Measurements from ENCODE around the gene TMIGD3. TPM values are rescaled to one million over a fixed set of nuclear protein-coding genes. Genes with fewer than 3 reads are reported as not detected.

The TMIGD3 gene
- total RNA-seq, 1 experiment from 2014 or later, result 0.88 TPM

- peaks cover 23% of the 10 kb centered on the region for H3K4me1 ChIP-seq
- TF ChIP-seq, protein P1, sequence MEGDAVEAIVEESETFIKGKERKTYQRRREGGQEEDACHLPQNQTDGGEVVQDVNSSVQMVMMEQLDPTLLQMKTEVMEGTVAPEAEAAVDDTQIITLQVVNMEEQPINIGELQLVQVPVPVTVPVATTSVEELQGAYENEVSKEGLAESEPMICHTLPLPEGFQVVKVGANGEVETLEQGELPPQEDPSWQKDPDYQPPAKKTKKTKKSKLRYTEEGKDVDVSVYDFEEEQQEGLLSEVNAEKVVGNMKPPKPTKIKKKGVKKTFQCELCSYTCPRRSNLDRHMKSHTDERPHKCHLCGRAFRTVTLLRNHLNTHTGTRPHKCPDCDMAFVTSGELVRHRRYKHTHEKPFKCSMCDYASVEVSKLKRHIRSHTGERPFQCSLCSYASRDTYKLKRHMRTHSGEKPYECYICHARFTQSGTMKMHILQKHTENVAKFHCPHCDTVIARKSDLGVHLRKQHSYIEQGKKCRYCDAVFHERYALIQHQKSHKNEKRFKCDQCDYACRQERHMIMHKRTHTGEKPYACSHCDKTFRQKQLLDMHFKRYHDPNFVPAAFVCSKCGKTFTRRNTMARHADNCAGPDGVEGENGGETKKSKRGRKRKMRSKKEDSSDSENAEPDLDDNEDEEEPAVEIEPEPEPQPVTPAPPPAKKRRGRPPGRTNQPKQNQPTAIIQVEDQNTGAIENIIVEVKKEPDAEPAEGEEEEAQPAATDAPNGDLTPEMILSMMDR (IDR thresholded peaks at IDR 0.05; ENCODE audit: insufficient read depth in 1 of 2, low read depth in 1 of 2, low read length in 1 of 2, severe bottlenecking in 1 of 2, unreplicated experiment in 1 of 2), result no peak
- DNase-seq, result no peak
- H3K36me3 Mint-ChIP-seq (ENCODE audit: insufficient read depth, unreplicated experiment), result no peaks in the 10 kb centered on the region
- H3K36me3 ChIP-seq (ENCODE audit: control insufficient read depth, insufficient read depth, low read length), result no peaks in the 10 kb centered on the region
- H3K4me3 Mint-ChIP-seq (ENCODE audit: unreplicated experiment), result no peak overlapping the region
- BruUV-seq (replicated peaks), result no TSS peak
- peaks cover 17% of the 10 kb centered on the region for H3K4me1 Mint-ChIP-seq (ENCODE audit: low read depth, unreplicated experiment)
- POLR2A ChIA-PET, result no interaction called here
- H3K27ac Mint-ChIP-seq (ENCODE audit: unreplicated experiment), result no peak overlapping the region
- H3K9me3 Mint-ChIP-seq (ENCODE audit: unreplicated experiment), result no peaks in the 10 kb centered on the region
- H3K4me3 ChIP-seq (ENCODE audit: low read depth, low read length), result no peak overlapping the region
- no peaks in the 10 kb centered on the region for H3K9me3 ChIP-seq
- H3K27me3 Mint-ChIP-seq (ENCODE audit: insufficient read depth, unreplicated experiment), result no peaks in the 10 kb centered on the region
- intact Hi-C loops (cut with micrococcal nuclease; ENCODE audit: unreplicated experiment), result no loop called here
- CTCF ChIA-PET, result no interaction called here
- no peaks in the 10 kb centered on the region for H3K27me3 ChIP-seq (replicated peaks; ENCODE audit: control insufficient read depth, insufficient read depth, low read length)
Measured at GRCh38 chr1:111512931-111513330, 9.5 kb upstream of the TMIGD3 start.

- no peak overlapping the region for H3K27ac Mint-ChIP-seq (ENCODE audit: unreplicated experiment)
- Histone ChIP-seq H3K4me3 (ENCODE audit: low read depth, low read length) (no peak overlapping the region), H3K36me3 (ENCODE audit: control insufficient read depth, insufficient read depth, low read length) (no peaks in the 10 kb centered on the region), H3K9me3 (no peaks in the 10 kb centered on the region), H3K4me1 (peaks cover 29% of the 10 kb centered on the region), H3K27me3 (replicated peaks; ENCODE audit: control insufficient read depth, insufficient read depth, low read length) (no peaks in the 10 kb centered on the region)
- TF ChIP-seq, protein P1 (IDR thresholded peaks at IDR 0.05; ENCODE audit: insufficient read depth in 1 of 2, low read depth in 1 of 2, low read length in 1 of 2, severe bottlenecking in 1 of 2, unreplicated experiment in 1 of 2), result no peak
- H3K36me3 Mint-ChIP-seq (ENCODE audit: insufficient read depth, unreplicated experiment), result no peaks in the 10 kb centered on the region
- ChIA-PET CTCF (no interaction called here), POLR2A (no interaction called here)
- peaks cover 15% of the 10 kb centered on the region for H3K4me1 Mint-ChIP-seq (ENCODE audit: low read depth, unreplicated experiment)
- DNase-seq, result no peak
- no TSS peak for BruUV-seq (replicated peaks)
- H3K27me3 Mint-ChIP-seq (ENCODE audit: insufficient read depth, unreplicated experiment), result no peaks in the 10 kb centered on the region
- H3K4me3 Mint-ChIP-seq (ENCODE audit: unreplicated experiment), result no peak overlapping the region
- H3K9me3 Mint-ChIP-seq (ENCODE audit: unreplicated experiment), result no peaks in the 10 kb centered on the region
- intact Hi-C loops (cut with micrococcal nuclease; ENCODE audit: unreplicated experiment), result no loop called here
Measured at GRCh38 chr1:111512132-111512889, 8.9 kb upstream of the TMIGD3 start.

DNA sequence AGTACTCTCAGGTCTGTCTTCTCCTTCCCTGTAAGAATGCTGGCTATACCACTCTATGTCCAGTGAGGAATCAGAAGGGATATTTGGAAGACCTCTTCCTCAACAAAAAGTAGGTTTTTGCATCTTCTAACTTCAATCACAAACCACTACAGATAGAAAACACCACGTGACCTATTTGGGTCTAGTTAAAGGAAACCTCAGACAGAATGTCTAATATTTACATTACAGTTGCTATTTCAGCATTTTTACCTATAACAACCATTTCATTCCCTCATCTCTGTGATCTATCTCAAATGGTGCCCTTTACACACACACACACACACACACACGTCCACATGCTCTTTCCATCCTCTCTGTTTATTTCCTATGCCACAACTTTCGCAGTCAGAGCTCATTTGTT is 7.9 kb upstream of the TMIGD3 start:
- POLR2A ChIA-PET, result no interaction called here
- no peak overlapping the region for H3K4me3 ChIP-seq (ENCODE audit: low read depth, low read length)
- CTCF ChIA-PET, result no interaction called here

More for the DNA sequence above, 7.9 kb upstream of the TMIGD3 start:
- Histone ChIP-seq H3K9me3 (no peaks in the 10 kb centered on the region), H3K27me3 (replicated peaks; ENCODE audit: control insufficient read depth, insufficient read depth, low read length) (no peaks in the 10 kb centered on the region), H3K36me3 (ENCODE audit: control insufficient read depth, insufficient read depth, low read length) (no peaks in the 10 kb centered on the region), H3K4me1 (peaks cover 28% of the 10 kb centered on the region)
- Mint-ChIP-seq H3K36me3 (ENCODE audit: insufficient read depth, unreplicated experiment) (no peaks in the 10 kb centered on the region), H3K9me3 (ENCODE audit: unreplicated experiment) (no peaks in the 10 kb centered on the region), H3K4me1 (ENCODE audit: low read depth, unreplicated experiment) (peaks cover 7% of the 10 kb centered on the region), H3K27me3 (ENCODE audit: insufficient read depth, unreplicated experiment) (no peaks in the 10 kb centered on the region), H3K27ac (ENCODE audit: unreplicated experiment) (no peak overlapping the region), H3K4me3 (ENCODE audit: unreplicated experiment) (no peak overlapping the region)
- no TSS peak for BruUV-seq (replicated peaks)
- DNase-seq, result no peak
- intact Hi-C loops (cut with micrococcal nuclease; ENCODE audit: unreplicated experiment), result no loop called here
- TF ChIP-seq, protein P1 (IDR thresholded peaks at IDR 0.05; ENCODE audit: insufficient read depth in 1 of 2, low read depth in 1 of 2, low read length in 1 of 2, severe bottlenecking in 1 of 2, unreplicated experiment in 1 of 2), result no peak
